Measurements from ENCODE around the gene CCDC148.

Gene CCDC148

GRCh38 chr2:158243392-158243791 is 213.2 kb downstream of the CCDC148 start:
- H3K4me3 ChIP-seq (ENCODE audit: severe bottlenecking) = no peak overlapping the region
- H3K36me3 ChIP-seq (ENCODE audit: low read depth) = no peaks in the 10 kb centered on the region
- ATAC-seq (ENCODE audit: low read depth) (no peak), DNase-seq (ENCODE audit: low spot score) (no peak)
- no peak overlapping the region for H3K27ac ChIP-seq (ENCODE audit: poor library complexity, severe bottlenecking)
- no peak for TF ChIP-seq CTCF (IDR thresholded peaks at IDR 0.05; ENCODE audit: poor library complexity, severe bottlenecking)
- no peaks in the 10 kb centered on the region for H3K9me3 ChIP-seq (ENCODE audit: severe bottlenecking)
- H3K4me1 ChIP-seq (ENCODE audit: insufficient read depth, poor library complexity, severe bottlenecking) = no peaks in the 10 kb centered on the region
- no peaks in the 10 kb centered on the region for H3K27me3 ChIP-seq (ENCODE audit: insufficient read depth, poor library complexity, severe bottlenecking)

- no peak for DNase-seq (ENCODE audit: low spot score)
Observed at GRCh38 chr2:158242280-158242679, 214.3 kb downstream of the CCDC148 start.

GRCh38 chr2:158240975-158241374 is 215.6 kb downstream of the CCDC148 start:
- TF ChIP-seq CTCF (IDR thresholded peaks at IDR 0.05; ENCODE audit: poor library complexity, severe bottlenecking) = no peak
- DNase-seq (ENCODE audit: low spot score) (no peak), ATAC-seq (ENCODE audit: low read depth) (no peak)
- Histone ChIP-seq H3K36me3 (ENCODE audit: low read depth) (no peaks in the 10 kb centered on the region), H3K4me1 (ENCODE audit: insufficient read depth, poor library complexity, severe bottlenecking) (no peaks in the 10 kb centered on the region), H3K27ac (ENCODE audit: poor library complexity, severe bottlenecking) (no peak overlapping the region), H3K9me3 (ENCODE audit: severe bottlenecking) (no peaks in the 10 kb centered on the region), H3K4me3 (ENCODE audit: severe bottlenecking) (no peak overlapping the region), H3K27me3 (ENCODE audit: insufficient read depth, poor library complexity, severe bottlenecking) (no peaks in the 10 kb centered on the region)

More at GRCh38 chr2:158242280-158242679, 214.3 kb downstream of the CCDC148 start:
- no peak for ATAC-seq (ENCODE audit: low read depth)
- H3K9me3 ChIP-seq (ENCODE audit: severe bottlenecking) = no peaks in the 10 kb centered on the region
- H3K27ac ChIP-seq (ENCODE audit: poor library complexity, severe bottlenecking) = no peak overlapping the region
- no peak for TF ChIP-seq CTCF (IDR thresholded peaks at IDR 0.05; ENCODE audit: poor library complexity, severe bottlenecking)
- no peaks in the 10 kb centered on the region for H3K27me3 ChIP-seq (ENCODE audit: insufficient read depth, poor library complexity, severe bottlenecking)
- H3K4me1 ChIP-seq (ENCODE audit: insufficient read depth, poor library complexity, severe bottlenecking) = no peaks in the 10 kb centered on the region
- no peaks in the 10 kb centered on the region for H3K36me3 ChIP-seq (ENCODE audit: low read depth)
- H3K4me3 ChIP-seq (ENCODE audit: severe bottlenecking) = no peak overlapping the region

GRCh38 chr2:158239271-158239670 is 217.3 kb downstream of the CCDC148 start:
- TF ChIP-seq CTCF (IDR thresholded peaks at IDR 0.05; ENCODE audit: poor library complexity, severe bottlenecking) = no peak
- ATAC-seq (ENCODE audit: low read depth) (no peak), DNase-seq (ENCODE audit: low spot score) (no peak)
- no peaks in the 10 kb centered on the region for H3K27me3 ChIP-seq (ENCODE audit: insufficient read depth, poor library complexity, severe bottlenecking)
- no peaks in the 10 kb centered on the region for H3K4me1 ChIP-seq (ENCODE audit: insufficient read depth, poor library complexity, severe bottlenecking)
- H3K9me3 ChIP-seq (ENCODE audit: severe bottlenecking) = no peaks in the 10 kb centered on the region
- no peaks in the 10 kb centered on the region for H3K36me3 ChIP-seq (ENCODE audit: low read depth)
- H3K4me3 ChIP-seq (ENCODE audit: severe bottlenecking) = no peak overlapping the region
- H3K27ac ChIP-seq (ENCODE audit: poor library complexity, severe bottlenecking) = no peak overlapping the region

GRCh38 chr2:158234497-158234896 is 222.1 kb downstream of the CCDC148 start:
- DNase-seq (ENCODE audit: low spot score) = no peak
- no peaks in the 10 kb centered on the region; the same call in 1 of the 2 replicates for H3K36me3 ChIP-seq (ENCODE audit: low read depth)
- no peaks in the 10 kb centered on the region for H3K27me3 ChIP-seq (ENCODE audit: insufficient read depth, poor library complexity, severe bottlenecking)
- no peak for ATAC-seq (ENCODE audit: low read depth)
- no peak overlapping the region for H3K27ac ChIP-seq (ENCODE audit: poor library complexity, severe bottlenecking)
- no peaks in the 10 kb centered on the region for H3K9me3 ChIP-seq (ENCODE audit: severe bottlenecking)
- H3K4me3 ChIP-seq (ENCODE audit: severe bottlenecking) = no peak overlapping the region
- TF ChIP-seq CTCF (IDR thresholded peaks at IDR 0.05; ENCODE audit: poor library complexity, severe bottlenecking) = no peak
- no peaks in the 10 kb centered on the region for H3K4me1 ChIP-seq (ENCODE audit: insufficient read depth, poor library complexity, severe bottlenecking)
